GM19238 (cell line): Measurements from ENCODE around the gene CPA5.

ENCODE experiments used
- DNase-seq: peaks from one replicate; pipeline ENCODE4 v3.0.0; 2011; ENCODE audit warnings: low spot score; ENCODE audit not compliant: insufficient read length

The CPA5 gene

DNA sequence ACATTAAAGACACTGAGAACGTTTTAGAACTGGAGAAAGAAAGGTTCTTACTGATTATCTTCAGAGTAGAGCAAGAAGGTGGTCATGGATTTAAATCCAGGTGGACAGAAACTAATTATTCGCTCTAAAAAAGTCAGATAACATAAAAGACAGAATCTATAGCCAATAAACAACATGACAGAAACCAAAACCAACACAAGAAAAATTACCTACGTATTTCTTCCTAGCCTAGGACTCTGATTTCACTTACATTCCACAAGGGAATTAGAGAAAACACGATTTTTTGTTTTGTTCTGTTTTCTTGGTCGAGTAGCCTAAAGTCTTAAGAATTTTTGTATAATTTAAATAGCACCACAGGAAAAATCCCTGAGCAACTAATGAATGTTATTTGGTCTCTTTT lies 50.8 kb downstream of the CPA5 start:
- DNase-seq: no peak

- DNase-seq: no peak
Measured at GRCh38 chr7:130396109-130396508, 51.5 kb downstream of the CPA5 start.

DNA sequence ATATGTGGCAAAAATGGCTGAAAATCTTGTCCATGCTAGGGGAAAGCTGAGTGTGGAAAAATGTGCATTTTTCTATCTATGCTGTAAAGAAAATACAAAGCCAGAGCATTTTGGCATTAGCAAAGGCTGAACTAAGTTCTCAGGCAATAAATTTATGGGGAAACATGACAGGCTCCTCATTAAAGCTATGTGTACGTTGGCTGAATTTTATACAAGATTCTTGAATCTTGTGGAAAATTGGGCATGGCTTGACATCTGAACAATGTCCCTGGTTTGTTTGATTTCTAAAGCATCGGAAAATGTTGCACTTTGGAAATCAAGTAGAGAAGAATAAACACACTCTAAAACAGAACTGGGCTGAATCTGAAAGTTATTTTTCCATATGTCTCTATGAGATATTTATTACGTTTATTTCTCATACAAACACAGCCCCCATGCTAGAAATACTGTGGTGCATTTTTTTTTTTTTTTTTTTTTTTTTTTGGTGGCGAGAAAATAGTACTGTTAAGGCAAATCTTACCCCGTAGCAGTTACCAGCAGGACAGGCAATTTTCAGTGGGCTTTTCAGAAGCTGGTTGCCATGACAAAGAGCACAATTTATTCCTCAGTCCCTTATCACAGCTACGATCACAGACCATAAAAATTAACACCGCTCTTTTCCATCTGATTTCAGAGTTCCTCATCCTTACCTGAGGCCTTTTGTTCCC lies 52.6 kb downstream of the CPA5 start:
- no peak for DNase-seq

GRCh38 chr7:130397758-130398073 lies 53.1 kb downstream of the CPA5 start:
- no peak for DNase-seq

GRCh38 chr7:130398526-130399090 lies 54.0 kb downstream of the CPA5 start:
- DNase-seq: no peak

GRCh38 chr7:130400120-130400572 lies 55.5 kb downstream of the CPA5 start:
- no peak for DNase-seq

GRCh38 chr7:130401101-130401500 lies 56.5 kb downstream of the CPA5 start:
- no peak for DNase-seq

GRCh38 chr7:130401578-130401977 lies 57.0 kb downstream of the CPA5 start:
- DNase-seq: no peak

DNA sequence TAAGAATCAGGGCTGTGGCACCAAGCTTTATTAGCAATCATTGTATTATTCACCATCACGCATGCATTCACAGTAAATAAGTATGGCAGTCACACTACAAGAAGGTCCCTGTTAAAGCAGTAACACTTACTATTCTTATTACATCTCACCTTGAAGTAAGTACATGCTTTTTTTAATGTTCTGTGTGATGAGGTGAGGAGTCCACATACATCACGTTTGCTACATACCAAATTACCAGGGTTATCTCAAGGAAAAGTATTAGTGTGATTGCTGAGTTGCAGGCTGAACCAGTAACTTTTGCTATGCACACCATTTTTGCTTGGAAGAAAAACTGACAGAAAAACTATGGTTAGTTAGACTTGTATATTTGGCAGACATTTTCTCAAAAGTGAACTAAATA lies 60.4 kb downstream of the CPA5 start:
- no peak for DNase-seq

DNA sequence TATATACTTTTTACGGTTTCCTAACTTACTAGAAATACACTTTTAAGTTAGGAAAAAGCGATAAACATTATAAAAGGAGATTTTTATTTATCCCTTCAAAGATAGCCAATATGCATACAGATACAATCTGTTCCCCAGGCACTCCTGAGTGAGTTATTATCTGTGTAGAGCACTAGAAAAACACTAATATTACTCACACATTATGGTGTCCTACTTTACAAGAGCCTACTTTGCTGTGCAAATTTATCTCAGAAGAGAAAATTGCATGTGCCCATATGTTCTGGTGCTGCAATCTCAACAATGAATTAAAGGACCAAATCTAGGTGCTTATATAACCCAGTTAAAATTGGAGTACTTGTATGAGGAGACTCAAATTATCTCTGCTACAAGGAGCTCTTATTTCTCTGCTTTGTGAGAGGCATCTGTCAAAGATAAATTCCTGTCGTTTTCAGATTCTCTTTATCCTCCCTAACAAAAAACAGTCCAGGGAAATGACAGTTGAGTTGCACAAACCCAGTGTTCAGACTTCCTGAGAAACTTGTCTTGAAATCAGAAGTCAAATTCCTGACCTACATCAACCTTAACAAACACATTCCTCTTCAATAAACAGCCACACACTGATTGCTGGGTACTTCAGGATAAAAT lies 64.6 kb downstream of the CPA5 start:
- no peak for DNase-seq

- DNase-seq: no peak
Measured at GRCh38 chr7:130409712-130410072, 65.1 kb downstream of the CPA5 start.

DNA sequence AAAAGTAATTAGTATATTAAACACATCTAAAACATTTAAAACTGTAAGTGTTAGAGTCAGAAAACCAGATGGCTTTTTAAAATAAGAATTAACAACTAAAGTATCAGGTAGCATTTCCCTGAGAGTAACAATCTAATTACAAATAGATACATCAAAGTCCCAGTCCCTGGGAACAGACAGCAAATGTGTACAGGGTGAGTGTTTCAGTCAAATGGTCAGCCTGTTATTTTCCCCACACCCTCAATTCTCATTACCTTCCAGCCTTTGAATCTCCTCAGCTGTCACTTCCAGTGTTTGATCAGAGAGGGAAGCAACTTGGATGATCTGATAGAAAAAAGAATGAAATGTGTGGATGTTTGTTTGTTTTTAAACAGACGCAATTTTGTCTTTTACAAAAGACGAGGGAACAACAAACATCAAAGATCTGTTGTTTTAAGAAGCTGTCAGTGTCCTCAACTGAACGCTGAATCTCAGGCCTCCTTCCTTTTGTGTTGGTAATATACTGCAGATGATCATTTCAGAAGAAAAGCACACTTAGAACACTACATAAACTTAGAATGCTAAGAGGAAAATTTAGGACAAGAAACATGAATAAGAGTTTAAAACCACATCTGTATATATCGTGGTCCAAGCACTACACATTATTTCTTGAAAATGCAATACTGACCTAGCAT lies 66.4 kb downstream of the CPA5 start:
- DNase-seq: no peak

- DNase-seq: no peak
Measured at GRCh38 chr7:130413201-130413600, 68.6 kb downstream of the CPA5 start.

GRCh38 chr7:130415006-130415405 lies 70.4 kb downstream of the CPA5 start:
- DNase-seq: no peak

GRCh38 chr7:130417213-130417612 lies 72.6 kb downstream of the CPA5 start:
- DNase-seq: no peak

GRCh38 chr7:130418306-130418705 lies 73.7 kb downstream of the CPA5 start:
- no peak for DNase-seq
